GM12875 (cell line): Measurements from ENCODE around the gene SLC9A9.

Source experiments
- H3K4me3 ChIP-seq: one replicate; pipeline ENCODE4 v1.5.1; 2011; ENCODE audit warnings: low read depth, low read length, control low read depth
- TF ChIP-seq, protein P1 (sequence below): IDR thresholded peaks from 2 replicates; pipeline ENCODE4 v1.5.1; 2011; ENCODE audit warnings: low read depth, mild to moderate bottlenecking, control low read depth, inconsistent platforms, low read length, moderate library complexity, borderline replicate concordance; ENCODE audit not compliant: insufficient read depth

Gene SLC9A9

DNA sequence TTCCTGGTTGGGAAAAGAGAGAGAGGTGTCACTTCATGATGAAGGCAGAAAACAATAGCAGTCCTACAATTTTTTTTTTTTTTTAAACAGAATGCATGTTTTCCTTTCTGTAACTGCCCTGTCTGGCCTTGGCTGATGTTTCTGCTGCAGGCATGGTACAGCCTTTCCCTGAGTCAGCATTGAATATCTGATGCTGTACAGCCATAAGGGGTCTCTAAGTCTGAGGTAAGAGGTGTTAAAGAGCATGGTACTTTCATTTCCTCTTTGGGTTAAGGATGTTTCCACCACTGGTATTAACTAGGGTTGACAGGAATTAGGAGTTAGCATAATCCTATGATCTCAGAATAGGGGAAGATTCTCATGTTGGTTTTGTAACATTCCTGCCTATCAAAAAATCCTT is 581.3 kb downstream of the SLC9A9 start:
- TF ChIP-seq, protein P1, sequence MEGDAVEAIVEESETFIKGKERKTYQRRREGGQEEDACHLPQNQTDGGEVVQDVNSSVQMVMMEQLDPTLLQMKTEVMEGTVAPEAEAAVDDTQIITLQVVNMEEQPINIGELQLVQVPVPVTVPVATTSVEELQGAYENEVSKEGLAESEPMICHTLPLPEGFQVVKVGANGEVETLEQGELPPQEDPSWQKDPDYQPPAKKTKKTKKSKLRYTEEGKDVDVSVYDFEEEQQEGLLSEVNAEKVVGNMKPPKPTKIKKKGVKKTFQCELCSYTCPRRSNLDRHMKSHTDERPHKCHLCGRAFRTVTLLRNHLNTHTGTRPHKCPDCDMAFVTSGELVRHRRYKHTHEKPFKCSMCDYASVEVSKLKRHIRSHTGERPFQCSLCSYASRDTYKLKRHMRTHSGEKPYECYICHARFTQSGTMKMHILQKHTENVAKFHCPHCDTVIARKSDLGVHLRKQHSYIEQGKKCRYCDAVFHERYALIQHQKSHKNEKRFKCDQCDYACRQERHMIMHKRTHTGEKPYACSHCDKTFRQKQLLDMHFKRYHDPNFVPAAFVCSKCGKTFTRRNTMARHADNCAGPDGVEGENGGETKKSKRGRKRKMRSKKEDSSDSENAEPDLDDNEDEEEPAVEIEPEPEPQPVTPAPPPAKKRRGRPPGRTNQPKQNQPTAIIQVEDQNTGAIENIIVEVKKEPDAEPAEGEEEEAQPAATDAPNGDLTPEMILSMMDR = no peak

DNA sequence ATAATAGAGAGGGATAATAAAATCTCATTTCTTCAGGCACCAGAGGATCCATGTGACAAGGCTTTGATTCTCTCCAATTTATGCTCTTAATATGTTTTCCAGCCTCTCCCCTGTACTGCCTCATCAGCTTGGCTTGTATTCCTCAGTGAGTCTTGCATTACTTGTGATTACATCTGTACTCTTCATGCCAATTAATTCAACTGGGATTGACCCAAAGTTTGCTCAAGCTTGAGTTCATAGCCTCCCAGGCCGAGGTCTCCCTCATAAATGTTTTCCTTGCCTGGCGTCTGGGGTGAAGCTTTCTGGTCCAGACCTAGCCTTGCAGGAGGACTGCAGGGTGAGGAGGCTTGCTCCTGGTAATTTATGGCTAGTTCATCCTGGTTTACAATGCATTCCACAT is 581.8 kb downstream of the SLC9A9 start:
- no peak overlapping the region for H3K4me3 ChIP-seq
- TF ChIP-seq, protein P1 = no peak

More for the DNA sequence above, 581.3 kb downstream of the SLC9A9 start:
- no peak overlapping the region for H3K4me3 ChIP-seq

DNA sequence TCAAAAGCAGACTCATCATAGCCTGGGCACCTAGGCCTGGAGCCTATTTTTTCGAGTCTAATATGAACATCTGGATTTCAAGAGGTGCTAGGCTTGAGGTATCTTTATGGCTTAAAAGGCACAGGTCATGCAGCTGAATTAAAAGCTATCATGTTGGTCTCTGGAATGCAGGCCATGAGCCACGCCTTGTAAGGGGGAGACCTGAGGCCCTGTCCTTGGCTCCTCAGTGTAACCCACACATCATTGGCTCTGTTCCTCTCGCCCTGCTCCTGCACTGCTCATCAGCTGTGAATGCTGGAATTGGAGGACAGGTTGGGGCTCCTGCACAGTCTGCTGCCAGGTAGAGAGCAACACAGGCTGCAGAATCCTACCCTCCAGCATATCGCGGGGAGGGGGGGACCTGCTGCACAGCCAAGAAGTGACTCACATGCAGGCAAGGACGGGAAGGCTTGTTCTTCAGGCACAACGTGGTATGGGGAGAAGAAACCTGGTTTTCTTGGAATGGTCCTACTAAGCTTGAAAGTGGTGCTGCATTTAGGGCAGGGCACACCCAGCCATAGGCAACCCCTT is 582.7 kb downstream of the SLC9A9 start:
- TF ChIP-seq, protein P1 = no peak
- H3K4me3 ChIP-seq = no peak overlapping the region

- H3K4me3 ChIP-seq = no peak overlapping the region
- TF ChIP-seq, protein P1 = no peak
Measured at GRCh38 chr3:143263852-143264513, 584.3 kb downstream of the SLC9A9 start.

GRCh38 chr3:143261848-143262247 is 586.4 kb downstream of the SLC9A9 start:
- TF ChIP-seq, protein P1 = no peak
- no peak overlapping the region for H3K4me3 ChIP-seq

GRCh38 chr3:143258692-143259091 is 589.6 kb downstream of the SLC9A9 start:
- TF ChIP-seq, protein P1 = no peak
- no peak overlapping the region for H3K4me3 ChIP-seq

GRCh38 chr3:143256416-143256815 is 591.9 kb downstream of the SLC9A9 start:
- TF ChIP-seq, protein P1 = no peak
- no peak overlapping the region for H3K4me3 ChIP-seq
